ENCODE data around the gene CDH5. TPM values are rescaled to one million over a fixed set of nuclear protein-coding genes. Genes with fewer than 3 reads are reported as not detected.

Gene CDH5
- total RNA-seq, 1 experiment from 2014 or later: 3.6 TPM

GRCh38 chr16:66374176-66374575, 7.7 kb downstream of the CDH5 start:
- Histone ChIP-seq H3K27ac (no peak overlapping the region), H3K9me2 (ENCODE audit: insufficient read depth) (no peaks in the 10 kb centered on the region), H3K27me3 (ENCODE audit: insufficient read depth, low read depth) (no peaks in the 10 kb centered on the region), H3K4me1 (replicated peaks; ENCODE audit: insufficient read depth) (peaks cover 57% of the 10 kb centered on the region), H4K20me1 (ENCODE audit: insufficient read depth) (no peaks in the 10 kb centered on the region), H3K9me3 (ENCODE audit: insufficient read depth, low read depth) (no peaks in the 10 kb centered on the region), H3K4me3 (no peak overlapping the region), H3K79me2 (ENCODE audit: low read depth) (no peaks in the 10 kb centered on the region), H3K36me3 (ENCODE audit: low read depth) (no peaks in the 10 kb centered on the region), H3K4me2 (no peak overlapping the region), H3F3A (ENCODE audit: insufficient read depth, low read depth) (peaks cover 28% of the 10 kb centered on the region), H2AFZ (no peak overlapping the region)
- no peak for DNase-seq
- CTCF ChIA-PET: no interaction called here
- POLR2A ChIA-PET (ENCODE audit: unreplicated experiment): interaction anchor here (0.7 kb wide), 1 partner anchor 60 kb away, joined by 4 read pairs; no protein-coding TSS in a partner anchor
- intact Hi-C loops (cut with micrococcal nuclease; ENCODE audit: unreplicated experiment): no loop called here
- BruUV-seq (replicated peaks): no TSS peak
- TF ChIP-seq CTCF (conservative IDR thresholded peaks at IDR 0.05): no peak
- no peak for TF ChIP-seq EZH2 (IDR thresholded peaks at IDR 0.05; ENCODE audit: low read depth)

DNA sequence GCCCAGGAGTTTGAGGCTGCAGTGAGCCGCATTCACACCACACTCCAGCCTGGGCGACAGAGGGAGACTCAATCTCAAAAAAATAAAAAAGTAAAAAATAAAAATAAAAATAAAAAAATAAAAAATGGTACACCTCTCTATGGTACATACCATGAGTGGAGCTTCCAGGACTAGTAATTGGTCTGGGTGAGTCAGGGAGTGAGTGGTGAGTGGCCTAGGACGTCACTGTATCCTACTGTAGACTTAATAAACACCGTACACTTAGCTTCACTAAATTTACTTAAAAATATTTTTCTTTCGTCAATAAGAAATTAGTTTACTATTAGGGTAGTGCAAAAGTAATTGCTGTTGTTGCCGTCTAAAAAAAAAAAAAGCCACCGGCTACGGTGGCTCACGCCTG, 9.0 kb downstream of the CDH5 start:
- no peaks in the 10 kb centered on the region for H3K9me3 ChIP-seq (ENCODE audit: insufficient read depth, low read depth)
- peaks cover 29% of the 10 kb centered on the region for H3F3A ChIP-seq (ENCODE audit: insufficient read depth, low read depth)
- ChIA-PET POLR2A (ENCODE audit: unreplicated experiment) (no interaction called here), CTCF (no interaction called here)
- H3K4me2 ChIP-seq: no peak overlapping the region
- TF ChIP-seq CTCF (conservative IDR thresholded peaks at IDR 0.05): no peak
- no peak for TF ChIP-seq EZH2 (IDR thresholded peaks at IDR 0.05; ENCODE audit: low read depth)
- no peaks in the 10 kb centered on the region for H4K20me1 ChIP-seq (ENCODE audit: insufficient read depth)
- no peaks in the 10 kb centered on the region for H3K9me2 ChIP-seq (ENCODE audit: insufficient read depth)
- H3K27ac ChIP-seq: no peak overlapping the region
- H2AFZ ChIP-seq: no peak overlapping the region
- peaks cover 56% of the 10 kb centered on the region for H3K4me1 ChIP-seq (replicated peaks; ENCODE audit: insufficient read depth)
- intact Hi-C loops (cut with micrococcal nuclease; ENCODE audit: unreplicated experiment): no loop called here
- H3K4me3 ChIP-seq: no peak overlapping the region
- no peaks in the 10 kb centered on the region for H3K27me3 ChIP-seq (ENCODE audit: insufficient read depth, low read depth)
- peaks cover 7% of the 10 kb centered on the region; the same call in 1 of the 2 replicates for H3K79me2 ChIP-seq (ENCODE audit: low read depth)
- no peaks in the 10 kb centered on the region for H3K36me3 ChIP-seq (ENCODE audit: low read depth)
- BruUV-seq (replicated peaks): no TSS peak
- no peak for DNase-seq

GRCh38 chr16:66376114-66376513, 9.6 kb downstream of the CDH5 start:
- Histone ChIP-seq H3K36me3 (ENCODE audit: low read depth) (no peaks in the 10 kb centered on the region; the same call in 1 of the 2 replicates), H3K27me3 (ENCODE audit: insufficient read depth, low read depth) (no peaks in the 10 kb centered on the region), H3K79me2 (ENCODE audit: low read depth) (peaks cover 13% of the 10 kb centered on the region; the same call in 1 of the 2 replicates), H4K20me1 (ENCODE audit: insufficient read depth) (no peaks in the 10 kb centered on the region), H3K9me2 (ENCODE audit: insufficient read depth) (no peaks in the 10 kb centered on the region), H3K9me3 (ENCODE audit: insufficient read depth, low read depth) (no peaks in the 10 kb centered on the region), H3K4me2 (no peak overlapping the region), H3F3A (ENCODE audit: insufficient read depth, low read depth) (peaks cover 34% of the 10 kb centered on the region), H3K27ac (no peak overlapping the region), H3K4me1 (replicated peaks; ENCODE audit: insufficient read depth) (peaks cover 56% of the 10 kb centered on the region), H2AFZ (no peak overlapping the region), H3K4me3 (no peak overlapping the region)
- BruUV-seq (replicated peaks): no TSS peak
- CTCF ChIA-PET: no interaction called here
- intact Hi-C loops (cut with micrococcal nuclease; ENCODE audit: unreplicated experiment): no loop called here
- TF ChIP-seq EZH2 (IDR thresholded peaks at IDR 0.05; ENCODE audit: low read depth) (no peak), CTCF (conservative IDR thresholded peaks at IDR 0.05) (no peak)
- DNase-seq: no peak
- POLR2A ChIA-PET (ENCODE audit: unreplicated experiment): no interaction called here
